ENCODE data around the gene TMEM52.

Gene TMEM52

DNA sequence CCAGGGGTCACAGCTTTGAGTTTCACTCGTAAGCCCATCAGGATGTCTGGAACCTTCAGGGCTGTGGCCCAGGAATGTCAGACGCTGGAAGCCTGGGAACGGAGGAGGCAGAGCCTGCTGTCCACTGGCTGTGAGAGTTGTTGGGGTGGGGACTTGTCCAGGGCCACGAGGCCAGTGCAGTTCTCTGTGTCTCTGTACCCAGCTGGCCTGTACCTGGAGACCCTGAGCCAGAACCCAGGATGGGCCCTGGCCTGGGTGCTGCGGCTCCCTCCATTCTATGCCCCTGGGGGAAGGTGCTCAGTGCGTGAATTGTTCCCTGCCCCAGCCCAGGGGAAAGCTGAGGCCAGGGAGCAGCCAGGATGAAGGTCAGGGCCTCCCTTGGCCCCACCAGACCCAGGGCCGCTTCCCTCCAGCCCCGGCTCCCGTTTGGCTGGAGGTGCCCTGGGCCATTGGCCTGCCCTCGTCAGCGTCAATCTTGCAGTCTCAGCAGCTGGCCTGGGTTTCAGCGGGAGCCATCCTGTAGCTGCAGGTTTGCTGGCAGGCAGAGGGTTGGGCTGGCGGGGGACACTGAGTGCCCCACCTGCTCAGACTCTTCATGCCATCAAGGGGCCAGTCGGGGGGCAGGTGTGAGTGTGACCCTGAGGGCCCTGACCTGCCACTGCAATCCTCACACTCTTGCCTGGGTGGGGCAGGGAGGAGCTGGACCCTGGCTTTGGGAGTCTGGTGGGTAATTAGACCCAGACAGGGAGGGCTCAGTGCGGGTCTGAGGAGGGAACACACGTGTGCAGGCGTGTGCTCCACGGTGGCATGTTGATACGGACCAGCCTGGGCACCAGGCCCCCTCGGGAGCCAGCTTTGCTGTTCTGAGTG lies 4.7 kb downstream of the TMEM52 start:
- no peak for DNase-seq

DNA sequence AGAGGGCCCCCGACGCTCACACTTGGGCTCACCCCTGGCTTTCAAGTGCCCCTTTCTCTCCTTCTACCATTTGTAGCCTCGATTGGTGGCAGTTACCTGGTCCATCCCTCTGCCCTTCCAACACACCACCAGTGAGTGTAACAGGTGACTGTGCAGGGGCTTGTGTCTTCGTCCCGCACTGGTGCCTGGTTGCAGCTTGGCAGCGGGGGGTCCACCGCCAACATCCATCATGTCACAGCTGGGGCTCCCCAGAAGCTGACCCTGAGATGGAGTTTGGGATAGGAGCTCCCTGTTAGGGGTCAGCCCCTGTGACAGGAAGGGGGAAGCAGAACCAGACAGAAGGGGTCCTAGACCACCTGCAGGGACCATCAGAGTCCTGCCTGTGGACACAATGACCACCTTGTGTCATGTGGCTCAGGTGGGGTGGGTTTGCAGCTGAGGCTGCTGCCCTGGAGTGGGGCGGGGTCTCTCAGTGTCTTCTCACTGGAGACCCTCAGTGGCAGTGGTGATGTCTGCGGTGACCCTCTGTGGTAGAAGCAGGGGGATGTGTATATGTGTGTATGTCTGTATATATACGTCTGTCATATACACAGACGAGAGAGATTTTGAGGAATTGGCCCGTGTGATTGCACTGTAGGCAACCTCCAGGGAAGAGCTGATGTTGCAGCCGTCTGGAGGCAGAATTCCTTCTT lies 7.6 kb downstream of the TMEM52 start:
- no peak for DNase-seq

DNA sequence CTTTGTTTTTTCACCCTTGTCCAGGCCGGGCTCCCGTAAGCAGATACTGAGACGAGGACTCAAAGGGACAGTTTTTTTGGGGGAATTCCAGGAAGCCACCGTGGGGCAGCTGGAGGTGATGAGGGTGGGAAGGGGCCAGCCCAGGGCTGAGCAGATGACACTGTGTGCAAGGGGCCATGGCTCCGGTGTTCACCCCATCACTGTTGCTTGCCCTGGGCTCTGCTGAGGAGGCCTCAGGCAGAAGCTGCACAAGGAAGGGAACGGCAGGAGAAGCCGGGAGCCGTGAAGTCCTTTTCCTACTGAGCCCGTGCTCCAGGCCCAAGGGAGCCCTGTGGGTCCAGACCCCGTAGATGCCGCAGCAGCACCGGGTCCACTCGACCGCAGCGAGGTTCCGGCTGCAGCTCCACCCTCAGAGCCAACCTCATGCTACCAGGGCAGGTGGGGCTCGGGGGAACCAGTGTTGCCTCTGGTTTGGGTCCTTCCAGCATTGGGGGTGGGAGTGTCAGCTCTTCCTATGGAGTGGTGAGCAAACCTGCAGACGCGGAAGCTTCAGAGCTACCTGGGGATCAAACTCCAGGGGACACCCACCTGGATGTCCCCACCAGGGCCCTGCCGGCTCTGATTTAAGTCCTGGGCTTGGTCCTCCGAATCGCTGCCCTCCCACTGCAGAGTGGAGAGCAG lies 8.3 kb downstream of the TMEM52 start:
- no peak for DNase-seq

DNA sequence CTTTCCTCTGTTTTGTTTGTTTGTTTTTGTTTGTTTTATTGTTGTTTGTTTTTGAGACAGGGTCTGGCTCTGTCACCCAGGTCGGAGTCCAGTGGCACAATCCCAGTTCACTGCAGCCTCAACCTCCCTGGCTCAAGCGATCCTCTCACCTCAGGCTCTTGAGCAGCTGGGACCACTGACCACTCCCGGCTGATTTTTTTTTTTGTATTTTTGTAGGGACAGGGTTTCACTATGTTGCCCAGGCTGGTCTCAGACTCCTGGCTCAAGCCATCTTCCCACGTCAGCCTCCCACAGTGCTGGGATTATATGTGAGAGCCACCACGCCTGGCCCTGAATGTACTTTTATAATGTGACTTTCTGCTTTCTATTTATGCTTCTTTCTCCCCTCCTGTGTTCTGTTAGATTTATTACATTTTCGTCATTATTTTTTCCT lies 9.0 kb downstream of the TMEM52 start:
- DNase-seq: no peak

DNA sequence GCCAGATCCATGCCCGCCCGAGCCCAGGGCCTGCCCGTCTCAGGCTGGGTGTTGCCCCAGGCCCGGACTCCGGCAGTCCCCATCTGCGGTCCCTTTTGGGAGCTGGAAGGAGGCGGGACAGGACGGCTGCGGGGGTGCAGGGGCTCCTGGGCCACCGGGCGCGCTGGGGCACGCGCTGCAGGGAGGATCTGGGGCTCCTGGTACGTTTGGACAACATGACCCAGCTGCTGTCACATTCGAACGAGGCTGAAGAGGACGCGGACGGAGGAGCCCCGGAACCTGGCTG lies 10.6 kb downstream of the TMEM52 start:
- no peak for DNase-seq

DNA sequence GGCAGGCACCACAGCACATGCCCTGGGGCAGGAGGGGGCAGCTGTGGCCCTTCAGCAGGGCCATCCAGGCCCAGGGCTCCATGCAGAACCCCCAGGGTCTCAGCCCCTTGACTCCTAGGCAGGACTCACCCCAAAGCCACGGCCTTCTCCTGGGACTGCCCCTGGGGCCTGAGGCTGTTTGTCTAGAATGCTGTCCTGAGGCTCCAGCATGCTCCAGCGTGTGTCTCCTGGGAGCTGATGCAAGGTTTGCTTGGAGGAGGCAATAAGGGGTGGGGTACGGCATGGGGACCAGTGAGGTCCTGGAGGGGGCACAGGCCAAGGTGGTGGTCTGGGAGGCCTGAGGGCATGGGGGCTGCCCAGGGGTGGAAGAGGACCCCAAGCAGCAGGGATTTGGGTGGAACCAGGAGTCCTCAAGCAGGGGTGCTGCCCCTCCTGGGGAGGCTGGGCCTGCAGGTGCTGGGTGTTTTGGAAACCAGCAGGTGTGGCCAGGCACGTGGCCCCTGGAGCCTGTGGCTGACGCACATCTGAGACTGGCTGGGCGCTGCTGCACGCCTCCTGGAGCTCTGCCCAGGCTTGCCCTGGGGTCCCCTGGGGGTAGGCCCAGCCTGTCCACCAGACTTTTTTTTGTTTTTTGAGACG lies 11.9 kb downstream of the TMEM52 start:
- DNase-seq: no peak

DNA sequence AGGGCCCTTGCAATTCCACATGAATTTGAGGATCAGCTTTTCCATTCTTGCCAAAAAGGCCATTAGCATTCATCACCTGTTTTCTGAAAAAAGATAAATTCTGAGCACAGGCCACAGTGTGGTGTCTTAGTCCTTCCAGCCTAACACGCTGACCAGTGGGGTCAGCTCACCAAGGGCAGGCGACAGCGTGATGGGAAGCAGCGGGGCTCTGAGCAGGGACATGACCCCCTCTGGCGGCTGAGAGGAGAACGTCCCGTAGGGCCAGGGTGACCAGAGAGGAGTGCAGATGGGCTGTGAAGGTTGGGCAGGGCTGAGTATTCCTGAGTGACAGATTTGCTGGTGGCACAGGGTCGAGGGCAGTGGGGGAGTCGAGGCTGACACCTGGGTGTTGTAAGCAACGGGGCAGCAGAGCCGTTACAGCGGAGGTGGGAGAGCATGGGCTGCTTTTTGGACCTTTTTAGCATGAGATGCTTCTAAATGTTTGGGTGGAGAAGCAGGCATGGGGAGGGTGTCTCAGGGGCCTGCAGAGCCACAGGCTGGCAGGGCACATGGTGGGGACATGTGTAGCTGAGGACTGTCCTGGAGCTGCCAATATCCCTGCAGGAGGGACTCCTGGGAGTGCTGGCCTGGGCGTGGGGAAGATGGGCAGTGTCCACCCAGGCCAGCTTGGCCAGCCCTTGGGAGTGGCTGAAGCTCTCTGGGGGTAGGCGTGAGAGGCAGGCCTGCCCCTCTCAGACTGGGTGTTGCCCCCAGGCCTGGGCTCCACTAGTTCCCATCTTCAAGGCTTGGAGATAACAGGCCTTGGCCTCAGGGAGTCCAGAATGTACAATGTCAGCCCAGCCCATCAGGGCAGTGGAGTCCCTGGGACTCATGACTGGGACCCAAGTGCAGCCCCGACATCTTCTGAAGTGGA lies 12.6 kb downstream of the TMEM52 start:
- no peak for DNase-seq

DNA sequence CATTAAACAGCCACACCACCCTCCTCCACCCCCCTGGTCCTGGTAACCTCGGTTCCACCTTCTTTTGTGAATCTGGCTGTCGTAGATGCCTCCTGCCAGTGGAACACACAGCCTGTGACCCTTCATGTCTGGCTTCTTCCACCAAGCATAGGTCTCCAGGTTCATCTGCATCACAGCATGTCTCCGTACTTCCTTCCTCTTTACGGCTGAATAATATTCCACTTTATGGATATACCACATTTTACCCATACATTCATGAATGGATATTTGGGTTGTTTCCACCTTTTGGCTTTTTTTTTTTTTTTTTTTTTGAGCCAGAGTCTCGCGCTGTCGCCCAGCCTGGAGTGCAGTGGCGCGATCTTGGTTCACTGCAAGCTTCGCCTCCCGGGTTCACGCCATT lies 15.9 kb downstream of the TMEM52 start:
- no peak for DNase-seq

DNA sequence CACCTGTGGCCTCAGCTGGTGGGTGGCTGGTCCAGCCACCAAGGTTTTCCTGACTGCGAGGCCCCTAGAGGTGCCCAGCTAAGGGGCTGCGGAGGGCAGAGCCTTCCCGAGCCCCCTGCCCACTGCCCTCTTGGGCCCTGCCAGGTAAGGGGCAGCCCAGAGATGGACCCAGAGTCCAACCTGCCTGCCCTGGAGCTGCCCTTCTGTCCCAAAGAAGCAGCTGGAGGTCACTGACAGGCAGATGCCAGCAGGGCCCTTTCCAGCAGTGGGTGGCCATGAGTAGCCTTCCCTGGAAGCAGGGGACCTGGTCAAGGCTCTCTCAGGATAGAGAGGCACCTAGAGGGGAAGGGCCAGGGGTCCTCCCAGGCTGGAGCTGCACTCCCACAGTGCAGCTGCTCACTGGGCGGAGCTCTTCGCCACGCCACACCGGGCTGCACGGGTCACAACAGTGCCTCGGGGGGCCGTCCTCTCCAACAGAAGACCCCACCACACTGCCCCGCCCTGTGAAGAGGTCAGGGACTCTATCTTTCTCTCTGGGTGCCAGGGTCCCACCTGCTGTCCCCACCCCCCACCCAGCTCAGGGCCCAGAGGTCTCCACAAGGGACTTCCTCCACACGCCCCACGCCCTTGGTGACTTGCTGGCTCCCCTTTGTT lies 17.3 kb downstream of the TMEM52 start:
- DNase-seq: no peak

DNA sequence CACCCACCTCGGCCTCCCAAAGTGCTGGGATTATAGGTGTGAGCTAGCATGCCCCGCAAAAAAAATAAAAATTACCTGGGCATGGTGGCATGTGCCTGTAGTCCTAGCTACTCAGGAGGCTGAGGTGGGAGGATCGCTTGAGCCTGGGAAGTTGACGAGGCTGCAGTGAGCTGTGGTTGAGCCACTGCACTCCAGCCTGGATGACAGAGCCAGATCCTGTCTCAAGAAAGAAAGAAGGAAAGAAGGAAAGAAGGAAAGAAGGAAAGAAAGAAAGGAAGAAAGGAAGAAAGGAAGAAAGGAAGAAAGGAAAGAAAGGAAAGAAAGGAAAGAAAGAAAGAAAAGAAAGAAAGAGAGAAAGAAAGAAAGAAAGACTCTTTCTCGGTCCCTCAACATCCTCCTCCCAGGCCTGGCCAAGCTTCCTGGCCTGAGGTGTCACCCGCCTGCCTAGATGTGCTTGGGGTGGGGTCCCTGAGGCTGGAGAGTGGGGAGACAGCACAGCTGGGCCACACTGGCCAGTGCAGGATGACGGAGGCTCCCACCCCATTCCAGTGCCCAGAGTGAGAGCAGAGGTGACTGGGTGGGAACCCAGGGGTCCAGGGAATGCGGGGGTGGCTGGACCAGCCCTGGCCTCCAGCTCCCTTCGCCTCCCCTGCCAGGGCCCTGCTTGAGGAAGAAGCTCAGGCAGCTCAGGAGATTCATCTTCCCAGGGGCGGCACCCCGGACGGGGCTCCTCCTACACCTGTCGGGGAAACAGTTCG lies 18.0 kb downstream of the TMEM52 start:
- DNase-seq: no peak

DNA sequence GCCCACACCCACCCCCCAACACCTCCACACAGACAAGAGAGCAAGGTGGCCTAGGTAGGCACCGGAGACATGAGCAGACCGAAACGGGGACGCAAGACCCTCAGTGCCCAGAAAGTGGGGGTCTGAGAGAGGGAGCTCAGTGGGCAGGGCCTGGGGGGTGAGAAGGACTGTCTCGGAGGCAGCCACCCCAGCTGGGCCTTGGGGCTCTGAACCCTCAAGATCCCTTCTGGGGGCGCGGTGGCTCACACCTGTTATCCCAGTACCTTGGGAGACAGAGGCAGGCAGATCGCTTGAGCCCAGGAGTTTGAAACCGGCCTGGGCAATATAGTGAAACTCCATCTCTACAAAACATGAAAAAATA lies 19.1 kb downstream of the TMEM52 start:
- no peak for DNase-seq

DNA sequence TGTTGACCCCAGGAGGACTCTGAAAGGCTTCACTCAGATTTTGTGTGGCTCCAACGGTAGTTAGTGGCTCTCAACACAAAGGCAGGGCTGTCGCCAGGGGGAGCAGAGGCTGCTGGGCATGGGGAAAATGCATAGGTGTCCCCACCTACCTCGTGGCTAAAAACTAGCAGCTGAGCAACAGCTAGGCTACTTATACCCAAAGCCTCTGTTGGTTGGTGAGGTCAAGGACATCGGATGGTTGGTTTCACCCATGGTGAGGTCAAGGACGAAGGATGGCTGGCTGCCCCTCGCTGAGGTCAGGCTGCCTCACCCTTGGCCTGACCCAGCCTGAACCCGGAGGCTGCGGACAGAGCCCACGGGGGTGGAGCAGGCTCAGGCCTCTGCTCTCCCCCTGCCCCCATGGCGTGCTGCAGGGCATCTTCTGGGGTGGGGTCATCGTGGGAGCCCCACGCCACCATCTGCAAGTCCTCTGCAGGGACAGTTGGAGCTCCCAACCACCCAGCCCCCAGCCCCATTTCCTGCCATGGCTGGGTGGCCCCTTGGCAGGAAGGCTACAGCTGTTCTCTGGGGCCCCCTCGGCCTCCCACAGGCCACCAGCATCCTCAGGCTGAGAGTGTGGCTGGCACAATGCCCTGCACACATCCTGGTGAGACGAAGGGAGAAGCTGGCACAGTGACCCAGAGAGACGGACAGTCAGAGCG lies 19.7 kb downstream of the TMEM52 start:
- no peak for DNase-seq

DNA sequence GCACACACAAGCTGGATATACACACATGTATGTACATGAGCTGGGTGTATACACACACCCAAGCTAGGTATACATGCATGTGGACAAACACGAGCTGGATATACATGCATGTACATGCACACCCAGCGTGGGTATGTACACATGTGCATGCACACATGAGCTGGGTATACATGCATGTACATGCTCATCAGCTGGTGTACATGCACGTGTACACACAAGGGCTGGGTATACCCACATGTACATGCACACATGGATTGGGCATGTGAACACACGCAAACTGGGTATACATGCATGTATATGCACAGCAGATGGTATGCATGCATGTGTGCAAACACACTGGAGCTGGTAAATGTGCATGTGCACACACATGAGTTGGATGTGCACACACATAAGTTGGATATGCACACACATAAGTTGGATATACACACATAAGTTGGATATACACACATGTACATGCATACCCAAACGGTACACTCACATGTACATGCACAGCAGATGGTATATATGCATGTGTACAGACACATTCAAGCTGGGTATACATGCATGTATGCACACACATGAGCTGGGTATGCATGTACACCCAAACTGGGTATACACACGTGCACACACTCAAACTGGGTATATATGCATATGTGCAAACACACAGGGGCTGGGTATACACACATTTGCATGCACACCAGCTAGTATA lies 20.7 kb downstream of the TMEM52 start:
- DNase-seq: no peak

DNA sequence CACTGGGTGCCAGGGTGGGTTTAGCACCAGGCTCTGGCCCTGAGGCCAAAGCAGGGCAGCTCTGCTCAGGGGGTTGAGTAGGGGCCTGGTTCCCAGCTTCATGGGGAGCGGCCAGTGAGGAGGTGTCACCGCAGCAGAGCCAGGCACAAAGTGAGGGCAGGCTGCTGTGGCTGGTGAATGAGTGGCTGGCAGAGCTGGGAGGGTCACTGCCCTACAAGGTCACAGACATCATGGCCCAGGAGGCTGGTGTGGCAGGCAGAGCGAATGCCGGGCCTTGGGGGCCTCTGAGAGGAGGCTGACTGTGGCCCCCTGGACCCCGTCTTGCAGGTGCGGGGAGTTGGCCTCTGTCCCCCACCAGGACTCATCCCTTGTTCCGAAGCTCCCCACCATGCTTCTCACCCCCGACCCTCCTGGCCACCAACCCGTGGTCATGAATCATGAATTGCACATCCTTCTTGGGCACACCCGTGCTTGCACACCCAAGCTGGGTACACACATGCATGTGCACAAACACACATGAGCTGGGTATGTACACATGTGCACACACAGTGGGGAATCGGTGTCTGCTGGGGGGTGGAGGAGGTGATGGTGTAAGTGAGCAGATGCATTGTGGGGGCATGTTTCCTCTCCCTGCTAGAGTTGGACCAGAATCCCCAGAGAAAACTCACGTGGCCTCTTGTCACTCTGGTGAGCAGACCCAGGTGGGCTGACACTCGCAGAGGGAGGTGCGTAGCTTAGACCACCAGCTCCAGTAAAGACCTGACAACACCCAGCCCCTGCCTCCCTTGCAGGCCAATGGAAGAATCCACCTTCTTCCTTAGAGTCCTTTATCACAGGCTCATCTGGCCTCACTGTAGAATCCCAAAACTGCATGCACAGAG lies 23.4 kb downstream of the TMEM52 start:
- no peak for DNase-seq

DNA sequence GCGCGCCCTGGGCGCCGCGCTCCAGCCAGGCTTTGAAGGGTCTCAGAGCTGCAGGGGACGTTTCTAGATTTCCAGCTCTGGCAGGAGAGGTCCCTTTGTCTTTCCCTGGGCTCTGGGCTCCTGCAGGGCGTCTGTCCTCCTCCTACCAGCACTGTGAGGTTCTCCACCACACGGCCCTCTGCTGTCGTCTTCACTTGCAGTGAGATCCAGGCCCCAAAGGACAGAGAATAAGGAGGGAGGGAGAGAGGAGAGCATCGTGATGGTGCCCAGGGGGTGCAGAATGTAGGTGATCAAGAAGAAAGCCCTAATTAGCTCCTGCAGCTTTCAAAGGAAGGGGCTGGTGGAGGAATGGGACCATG lies 24.0 kb downstream of the TMEM52 start:
- DNase-seq: no peak

DNA sequence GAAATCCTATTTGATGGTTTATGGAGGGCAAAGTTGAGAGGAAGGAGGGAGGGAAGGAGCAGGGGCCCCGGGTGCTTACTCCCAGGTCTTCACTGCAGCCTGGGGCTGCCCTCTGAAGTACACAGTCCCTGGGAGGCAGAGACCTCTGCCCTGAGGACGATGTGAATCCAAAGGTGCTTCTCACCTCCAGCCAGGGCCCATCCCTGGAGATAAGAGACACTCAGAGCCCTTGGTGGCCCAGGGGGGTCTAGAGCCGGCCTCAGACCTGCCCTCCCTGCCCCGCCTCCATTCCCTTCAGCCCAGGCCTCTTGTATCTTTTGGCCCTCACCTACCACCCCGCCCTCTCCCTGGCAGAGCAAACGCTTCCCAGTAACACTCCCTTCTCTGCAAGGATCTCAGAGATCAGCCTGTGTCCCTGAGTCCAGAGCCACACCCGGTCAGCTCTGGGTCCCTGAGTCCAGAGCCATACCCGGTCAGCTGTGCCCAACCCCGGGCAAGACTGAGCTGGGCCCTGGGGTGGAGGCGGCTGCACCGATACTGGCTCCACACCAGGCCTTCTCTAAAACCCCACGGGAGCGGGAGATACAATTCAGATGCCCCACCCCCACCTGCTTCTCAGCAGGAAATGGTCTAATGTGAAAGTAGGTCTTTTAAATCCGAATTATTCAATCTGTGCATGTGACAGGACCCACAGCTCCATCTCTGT lies 24.6 kb downstream of the TMEM52 start:
- DNase-seq: no peak

DNA sequence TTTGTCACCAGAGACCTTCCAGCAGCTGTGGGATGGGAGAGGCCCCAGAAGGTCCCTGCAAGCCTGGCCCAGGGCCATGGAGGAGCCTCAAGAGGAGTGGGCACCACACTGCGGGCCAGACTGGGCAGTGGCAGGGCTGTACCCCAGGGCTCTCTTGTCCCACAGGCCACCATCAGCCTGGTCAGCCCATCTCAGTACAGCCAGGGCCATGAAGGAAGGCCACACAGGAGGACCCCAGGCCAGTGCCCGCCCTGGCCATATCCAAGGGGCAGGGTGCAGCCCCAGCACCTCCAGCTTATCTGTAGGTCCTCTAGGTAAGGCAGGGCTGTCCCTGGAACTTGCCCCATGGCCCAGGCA lies 25.1 kb downstream of the TMEM52 start:
- DNase-seq: no peak

DNA sequence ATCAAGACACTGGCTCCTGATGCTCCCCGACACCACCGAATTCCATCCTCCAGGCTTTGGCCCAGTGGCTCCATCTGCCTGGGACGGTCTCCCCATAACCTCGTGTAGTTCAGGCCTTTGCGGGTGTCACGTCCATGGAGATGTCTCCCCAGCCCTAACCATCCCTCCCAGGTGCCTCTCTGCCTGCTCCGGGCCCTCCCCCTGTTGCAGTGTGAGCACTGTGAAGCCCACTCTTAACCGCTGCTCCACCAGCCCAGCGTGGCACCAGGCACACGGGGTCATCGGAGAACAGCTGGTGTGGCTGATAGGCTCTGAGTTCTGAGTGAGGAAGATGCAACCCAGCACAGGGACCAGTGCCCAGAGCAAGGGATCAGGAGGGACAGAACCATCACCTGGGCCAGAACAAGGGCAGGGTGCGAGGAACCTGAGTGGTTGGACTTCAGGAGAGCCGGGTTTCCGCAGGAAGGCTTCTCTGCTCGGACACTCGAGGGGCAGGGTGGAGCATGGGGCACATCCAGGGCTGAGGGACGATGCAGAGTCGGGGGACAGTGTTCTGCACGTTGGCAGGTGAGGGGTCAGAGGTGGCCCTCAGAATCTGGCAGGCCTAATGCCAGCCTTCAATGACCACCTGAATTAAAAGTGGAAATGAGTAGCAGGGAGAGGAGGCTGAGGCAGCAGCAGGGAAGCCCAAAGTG lies 25.6 kb downstream of the TMEM52 start:
- DNase-seq: no peak

Measured in DMS79 treated with DMSO at 0.1 percent for 48 hours (cell line).